ENCODE results near the gene ALDOB.

ALDOB gene

DNA sequence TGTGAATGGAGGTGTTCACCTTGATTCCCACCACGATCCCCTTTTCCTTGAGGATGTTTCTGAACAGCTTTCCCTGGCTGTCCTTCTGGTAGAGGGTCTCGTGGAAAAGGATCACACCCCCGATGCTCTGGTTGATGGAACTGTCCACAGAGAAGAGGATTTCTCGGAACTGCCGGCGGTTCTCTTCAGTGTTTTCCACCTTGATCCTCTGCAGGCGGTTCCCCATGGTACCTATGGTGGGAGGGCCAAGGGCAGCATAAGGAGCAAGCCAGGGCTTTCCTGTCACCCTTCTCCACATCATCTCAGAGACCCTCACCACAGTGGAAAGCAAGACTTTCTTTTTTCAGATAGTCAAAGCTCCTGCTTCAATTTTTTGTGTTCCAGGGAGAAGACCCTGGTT lies 5.8 kb downstream of the ALDOB start:
- no peak for ATAC-seq
- TF ChIP-seq ZFP30 (CRISPR knock-in tag; IDR thresholded peaks at IDR 0.05) = no peak
- no peak for TF ChIP-seq ISL1 (CRISPR knock-in tag; IDR thresholded peaks at IDR 0.05)
- TF ChIP-seq, protein P1, sequence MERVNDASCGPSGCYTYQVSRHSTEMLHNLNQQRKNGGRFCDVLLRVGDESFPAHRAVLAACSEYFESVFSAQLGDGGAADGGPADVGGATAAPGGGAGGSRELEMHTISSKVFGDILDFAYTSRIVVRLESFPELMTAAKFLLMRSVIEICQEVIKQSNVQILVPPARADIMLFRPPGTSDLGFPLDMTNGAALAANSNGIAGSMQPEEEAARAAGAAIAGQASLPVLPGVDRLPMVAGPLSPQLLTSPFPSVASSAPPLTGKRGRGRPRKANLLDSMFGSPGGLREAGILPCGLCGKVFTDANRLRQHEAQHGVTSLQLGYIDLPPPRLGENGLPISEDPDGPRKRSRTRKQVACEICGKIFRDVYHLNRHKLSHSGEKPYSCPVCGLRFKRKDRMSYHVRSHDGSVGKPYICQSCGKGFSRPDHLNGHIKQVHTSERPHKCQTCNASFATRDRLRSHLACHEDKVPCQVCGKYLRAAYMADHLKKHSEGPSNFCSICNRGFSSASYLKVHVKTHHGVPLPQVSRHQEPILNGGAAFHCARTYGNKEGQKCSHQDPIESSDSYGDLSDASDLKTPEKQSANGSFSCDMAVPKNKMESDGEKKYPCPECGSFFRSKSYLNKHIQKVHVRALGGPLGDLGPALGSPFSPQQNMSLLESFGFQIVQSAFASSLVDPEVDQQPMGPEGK (CRISPR knock-in tag; IDR thresholded peaks at IDR 0.05; ENCODE audit: borderline replicate concordance) = no peak
- TF ChIP-seq CSDC2 (CRISPR knock-in tag; IDR thresholded peaks at IDR 0.05) = no peak
- no peak for TF ChIP-seq ZNF565 (CRISPR knock-in tag; conservative IDR thresholded peaks at IDR 0.05; ENCODE audit: low read depth)
- TF ChIP-seq SNAI2 (CRISPR knock-in tag; IDR thresholded peaks at IDR 0.05) = no peak
- TF ChIP-seq ARNTL (CRISPR knock-in tag; IDR thresholded peaks at IDR 0.05; ENCODE audit: borderline replicate concordance, low read depth) = no peak
- TF ChIP-seq TCF4 (CRISPR knock-in tag; IDR thresholded peaks at IDR 0.05; ENCODE audit: borderline replicate concordance) = no peak
- TF ChIP-seq ZFP3 (CRISPR knock-in tag; IDR thresholded peaks at IDR 0.05) = no peak
- TF ChIP-seq ESRRG (CRISPR knock-in tag; IDR thresholded peaks at IDR 0.05) = no peak
- TF ChIP-seq, protein P2, sequence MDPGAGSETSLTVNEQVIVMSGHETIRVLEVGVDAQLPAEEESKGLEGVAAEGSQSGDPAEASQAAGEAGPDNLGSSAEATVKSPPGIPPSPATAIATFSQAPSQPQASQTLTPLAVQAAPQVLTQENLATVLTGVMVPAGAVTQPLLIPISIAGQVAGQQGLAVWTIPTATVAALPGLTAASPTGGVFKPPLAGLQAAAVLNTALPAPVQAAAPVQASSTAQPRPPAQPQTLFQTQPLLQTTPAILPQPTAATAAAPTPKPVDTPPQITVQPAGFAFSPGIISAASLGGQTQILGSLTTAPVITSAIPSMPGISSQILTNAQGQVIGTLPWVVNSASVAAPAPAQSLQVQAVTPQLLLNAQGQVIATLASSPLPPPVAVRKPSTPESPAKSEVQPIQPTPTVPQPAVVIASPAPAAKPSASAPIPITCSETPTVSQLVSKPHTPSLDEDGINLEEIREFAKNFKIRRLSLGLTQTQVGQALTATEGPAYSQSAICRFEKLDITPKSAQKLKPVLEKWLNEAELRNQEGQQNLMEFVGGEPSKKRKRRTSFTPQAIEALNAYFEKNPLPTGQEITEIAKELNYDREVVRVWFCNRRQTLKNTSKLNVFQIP (CRISPR knock-in tag; IDR thresholded peaks at IDR 0.05; ENCODE audit: borderline replicate concordance, low read depth) = no peak
- TF ChIP-seq, protein P3, sequence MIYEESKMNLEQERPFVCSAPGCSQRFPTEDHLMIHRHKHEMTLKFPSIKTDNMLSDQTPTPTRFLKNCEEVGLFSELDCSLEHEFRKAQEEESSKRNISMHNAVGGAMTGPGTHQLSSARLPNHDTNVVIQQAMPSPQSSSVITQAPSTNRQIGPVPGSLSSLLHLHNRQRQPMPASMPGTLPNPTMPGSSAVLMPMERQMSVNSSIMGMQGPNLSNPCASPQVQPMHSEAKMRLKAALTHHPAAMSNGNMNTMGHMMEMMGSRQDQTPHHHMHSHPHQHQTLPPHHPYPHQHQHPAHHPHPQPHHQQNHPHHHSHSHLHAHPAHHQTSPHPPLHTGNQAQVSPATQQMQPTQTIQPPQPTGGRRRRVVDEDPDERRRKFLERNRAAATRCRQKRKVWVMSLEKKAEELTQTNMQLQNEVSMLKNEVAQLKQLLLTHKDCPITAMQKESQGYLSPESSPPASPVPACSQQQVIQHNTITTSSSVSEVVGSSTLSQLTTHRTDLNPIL (CRISPR knock-in tag; IDR thresholded peaks at IDR 0.05; ENCODE audit: low read depth) = no peak
- TF ChIP-seq ZC3H10 (CRISPR knock-in tag; IDR thresholded peaks at IDR 0.05) = no peak
- TF ChIP-seq PPARA (CRISPR knock-in tag; IDR thresholded peaks at IDR 0.05; ENCODE audit: borderline replicate concordance) = no peak
- TF ChIP-seq BACH2 (CRISPR knock-in tag; IDR thresholded peaks at IDR 0.05; ENCODE audit: borderline replicate concordance) = no peak
- no peak for TF ChIP-seq OSR1 (CRISPR knock-in tag; IDR thresholded peaks at IDR 0.05)
- TF ChIP-seq, protein P4, sequence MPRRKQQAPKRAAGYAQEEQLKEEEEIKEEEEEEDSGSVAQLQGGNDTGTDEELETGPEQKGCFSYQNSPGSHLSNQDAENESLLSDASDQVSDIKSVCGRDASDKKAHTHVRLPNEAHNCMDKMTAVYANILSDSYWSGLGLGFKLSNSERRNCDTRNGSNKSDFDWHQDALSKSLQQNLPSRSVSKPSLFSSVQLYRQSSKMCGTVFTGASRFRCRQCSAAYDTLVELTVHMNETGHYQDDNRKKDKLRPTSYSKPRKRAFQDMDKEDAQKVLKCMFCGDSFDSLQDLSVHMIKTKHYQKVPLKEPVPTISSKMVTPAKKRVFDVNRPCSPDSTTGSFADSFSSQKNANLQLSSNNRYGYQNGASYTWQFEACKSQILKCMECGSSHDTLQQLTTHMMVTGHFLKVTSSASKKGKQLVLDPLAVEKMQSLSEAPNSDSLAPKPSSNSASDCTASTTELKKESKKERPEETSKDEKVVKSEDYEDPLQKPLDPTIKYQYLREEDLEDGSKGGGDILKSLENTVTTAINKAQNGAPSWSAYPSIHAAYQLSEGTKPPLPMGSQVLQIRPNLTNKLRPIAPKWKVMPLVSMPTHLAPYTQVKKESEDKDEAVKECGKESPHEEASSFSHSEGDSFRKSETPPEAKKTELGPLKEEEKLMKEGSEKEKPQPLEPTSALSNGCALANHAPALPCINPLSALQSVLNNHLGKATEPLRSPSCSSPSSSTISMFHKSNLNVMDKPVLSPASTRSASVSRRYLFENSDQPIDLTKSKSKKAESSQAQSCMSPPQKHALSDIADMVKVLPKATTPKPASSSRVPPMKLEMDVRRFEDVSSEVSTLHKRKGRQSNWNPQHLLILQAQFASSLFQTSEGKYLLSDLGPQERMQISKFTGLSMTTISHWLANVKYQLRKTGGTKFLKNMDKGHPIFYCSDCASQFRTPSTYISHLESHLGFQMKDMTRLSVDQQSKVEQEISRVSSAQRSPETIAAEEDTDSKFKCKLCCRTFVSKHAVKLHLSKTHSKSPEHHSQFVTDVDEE (CRISPR knock-in tag; IDR thresholded peaks at IDR 0.05) = no peak
- TF ChIP-seq ZNF70 (CRISPR knock-in tag; IDR thresholded peaks at IDR 0.05) = no peak

DNA sequence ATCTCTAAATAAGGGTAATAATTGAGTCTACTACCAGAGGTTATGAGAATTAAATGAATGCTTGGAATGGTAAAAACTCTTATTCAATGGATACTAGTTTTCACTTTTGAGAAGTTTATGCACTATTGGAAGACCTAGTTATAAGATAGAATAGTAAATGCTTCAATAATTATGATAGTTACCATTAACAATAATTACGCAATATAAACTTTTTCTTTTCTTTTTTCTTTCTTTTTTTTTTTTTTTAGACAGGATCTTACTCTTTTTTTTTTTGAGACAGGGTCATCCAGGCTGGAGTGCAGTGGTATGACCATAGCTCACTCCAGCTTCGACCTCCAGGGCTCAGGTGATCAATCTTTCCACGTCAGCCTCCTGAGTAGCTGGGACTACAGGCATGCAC lies 6.7 kb downstream of the ALDOB start:
- no peak for ATAC-seq
- TF ChIP-seq TOX (CRISPR knock-in tag; IDR thresholded peaks at IDR 0.05; ENCODE audit: borderline replicate concordance) (no peak), ZNF8 (CRISPR knock-in tag; IDR thresholded peaks at IDR 0.05) (no peak), ZNF70 (CRISPR knock-in tag; IDR thresholded peaks at IDR 0.05) (no peak), GLIS3 (CRISPR knock-in tag; IDR thresholded peaks at IDR 0.05) (no peak), BACH2 (CRISPR knock-in tag; IDR thresholded peaks at IDR 0.05; ENCODE audit: borderline replicate concordance) (no peak), ISL1 (CRISPR knock-in tag; IDR thresholded peaks at IDR 0.05) (no peak), ZFP30 (CRISPR knock-in tag; IDR thresholded peaks at IDR 0.05) (no peak), SNAI2 (CRISPR knock-in tag; IDR thresholded peaks at IDR 0.05) (no peak), ARNTL (CRISPR knock-in tag; IDR thresholded peaks at IDR 0.05; ENCODE audit: borderline replicate concordance, low read depth) (no peak)
- TF ChIP-seq, protein P2 (CRISPR knock-in tag; IDR thresholded peaks at IDR 0.05; ENCODE audit: borderline replicate concordance, low read depth) = no peak
- TF ChIP-seq, protein P4 (CRISPR knock-in tag; IDR thresholded peaks at IDR 0.05) = no peak
- TF ChIP-seq, protein P3 (CRISPR knock-in tag; IDR thresholded peaks at IDR 0.05; ENCODE audit: low read depth) = no peak
